ENCODE data around the gene OR52H1. TPM values are rescaled to one million over a fixed set of nuclear protein-coding genes. Genes with fewer than 3 reads are reported as not detected.
"Not testable (repeated sequence)": the region's sequence is repeated elsewhere in the genome, so short reads cannot be mapped to it uniquely, and the experiment has no call there.

Gene OR52H1
- polyA plus RNA-seq (2013, experiment 1 of 2): not detected
- polyA plus RNA-seq (2013, experiment 2 of 2): not detected

DNA sequence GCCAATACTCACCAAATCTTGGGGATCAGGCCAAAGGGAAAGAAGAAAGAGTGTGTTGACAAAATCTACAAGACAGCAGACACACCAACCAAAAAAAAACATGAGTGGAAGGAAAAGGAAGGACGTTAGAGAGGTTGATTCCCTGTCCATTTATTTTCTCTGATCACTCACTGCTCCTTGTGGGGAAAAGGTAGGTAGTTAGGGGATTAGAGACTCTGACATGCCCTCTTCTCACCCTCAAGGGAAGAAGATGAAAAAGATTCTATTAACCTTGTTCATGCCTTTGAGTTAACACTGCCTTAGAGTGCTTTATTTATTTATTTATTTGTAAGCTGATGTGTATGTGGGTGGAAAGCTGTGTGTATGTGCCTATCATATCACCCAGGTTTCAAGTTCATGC lies at the start of gene OR52H1:
Gene OR52H1, minus strand, starts transcription at position 101 of the 400 bp plus-strand sequence. CDS start 3,035 bp downstream, outside the sequence.
- no peaks in the 10 kb centered on the region for H3K36me3 ChIP-seq (ENCODE audit: control insufficient read depth, insufficient read depth, low read length)
- no CpG with 5 or more reads among the region's 1 CpG for WGBS, 2 experiments (ENCODE audit: insufficient coverage in 2 of 2)
- H3K9me3 ChIP-seq (ENCODE audit: control insufficient read depth, low read length): no peaks in the 10 kb centered on the region
- H3K4me3 ChIP-seq (ENCODE audit: extremely low read depth, insufficient read depth, low read length, poor library complexity, severe bottlenecking): no peak within 1 kb of the TSS
- H3K27ac ChIP-seq (ENCODE audit: low read depth, low read length, severe bottlenecking): no peak within 1 kb of the TSS
- H3K4me1 ChIP-seq (ENCODE audit: control insufficient read depth, insufficient read depth, low read length, poor library complexity, severe bottlenecking): peaks cover 3% of the 10 kb centered on the region

DNA sequence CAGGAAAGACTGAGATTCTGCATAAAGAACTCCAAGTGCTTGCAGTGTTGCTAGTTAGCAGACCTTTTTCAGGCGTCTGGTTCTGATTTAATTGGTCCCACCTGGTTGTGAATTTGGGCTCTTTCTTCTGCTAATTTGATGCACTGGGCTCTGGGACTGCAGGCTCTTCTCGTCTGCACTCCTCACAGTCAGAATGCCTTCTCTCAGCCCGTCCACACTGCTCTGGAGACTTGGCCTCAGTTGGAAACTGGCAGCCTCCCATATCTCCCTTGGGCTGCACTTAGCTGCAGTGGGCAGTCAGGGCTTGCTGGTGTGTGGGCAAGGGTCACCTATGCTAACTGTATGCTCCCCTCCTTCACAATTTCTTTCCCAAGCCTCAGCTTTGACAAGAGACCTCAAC lies 49.6 kb upstream of the OR52H1 start:
- no peaks in the 10 kb centered on the region for H3K9me3 ChIP-seq (ENCODE audit: control insufficient read depth, low read length)
- WGBS, 2 experiments (ENCODE audit: insufficient coverage in 2 of 2): 25 to 27% methylated on average over 1 of the region's 3 CpGs
- H3K36me3 ChIP-seq (ENCODE audit: control insufficient read depth, insufficient read depth, low read length): no peaks in the 10 kb centered on the region
- H3K4me3 ChIP-seq (ENCODE audit: extremely low read depth, insufficient read depth, low read length, poor library complexity, severe bottlenecking): no peak overlapping the region
- peaks cover 8% of the 10 kb centered on the region for H3K4me1 ChIP-seq (ENCODE audit: control insufficient read depth, insufficient read depth, low read length, poor library complexity, severe bottlenecking)
- H3K27ac ChIP-seq (ENCODE audit: low read depth, low read length, severe bottlenecking): no peak overlapping the region

DNA sequence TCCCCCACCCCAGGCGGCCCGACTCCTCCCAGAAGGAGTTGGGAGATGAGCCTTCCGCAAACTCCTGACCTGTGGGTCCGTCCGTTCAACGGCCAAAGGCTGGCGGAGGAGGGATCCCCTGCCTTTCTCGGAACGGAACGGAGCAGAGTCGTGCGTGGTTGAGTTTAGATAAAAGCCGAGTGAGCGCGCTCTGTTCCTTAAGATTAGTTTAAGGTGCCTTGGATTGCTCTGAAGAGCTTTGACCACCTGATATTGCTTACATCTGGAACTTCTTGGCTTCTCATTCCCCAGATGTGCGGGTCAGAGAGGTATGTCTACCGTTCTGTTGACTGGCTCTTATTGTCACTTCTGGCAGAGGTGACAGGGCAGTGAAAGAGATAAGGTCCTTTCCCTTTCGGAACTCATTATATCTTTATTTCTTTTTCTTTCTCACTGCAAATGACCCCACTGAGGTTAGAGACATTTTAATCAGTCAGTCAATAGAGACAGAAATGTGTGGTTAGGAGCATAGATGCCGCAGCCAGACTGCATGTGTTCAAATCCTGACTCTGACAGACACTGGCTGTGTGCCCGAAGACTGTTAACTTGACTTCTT lies 48.4 kb upstream of the OR52H1 start, which contains the start of gene TRIM6:
Gene TRIM6, plus strand, starts transcription at position 31 of the 595 bp plus-strand sequence. Its CDS starts 261 bp downstream, at position 292.
- 7 to 13% methylated on average over 10 to 15 of the region's 20 CpGs for WGBS, 2 experiments (ENCODE audit: insufficient coverage in 2 of 2)
- no peak within 1 kb of the TSS for H3K27ac ChIP-seq (ENCODE audit: low read depth, low read length, severe bottlenecking)
- H3K9me3 ChIP-seq (ENCODE audit: control insufficient read depth, low read length): no peaks in the 10 kb centered on the region

DNA sequence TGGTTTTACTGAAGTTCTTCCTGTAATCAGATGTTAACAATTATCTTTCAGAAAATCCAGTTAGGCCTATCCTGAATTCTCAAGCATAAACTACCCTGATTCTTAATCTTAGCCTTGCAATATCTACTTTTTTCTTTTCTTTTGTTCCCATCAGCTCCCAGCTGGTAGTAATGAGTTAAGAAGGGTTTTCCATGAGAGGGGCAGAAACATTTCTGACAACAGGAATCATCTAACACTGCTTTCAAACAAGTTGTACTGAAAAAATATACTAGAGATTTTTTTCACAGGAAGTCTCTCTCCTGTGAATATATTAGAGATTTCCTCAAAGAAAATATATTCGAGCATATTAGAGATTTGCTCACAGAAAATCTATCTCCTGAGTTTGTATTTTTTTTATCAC lies 44.8 kb upstream of the OR52H1 start:
- no peaks in the 10 kb centered on the region for H3K9me3 ChIP-seq (ENCODE audit: control insufficient read depth, low read length)
- H3K4me3 ChIP-seq (ENCODE audit: extremely low read depth, insufficient read depth, low read length, poor library complexity, severe bottlenecking): no peak overlapping the region
- no peak overlapping the region for H3K27ac ChIP-seq (ENCODE audit: low read depth, low read length, severe bottlenecking)
- no CpG with 5 or more reads among the region's 1 CpG for WGBS, 2 experiments (ENCODE audit: insufficient coverage in 2 of 2)
- peaks cover 8% of the 10 kb centered on the region for H3K4me1 ChIP-seq (ENCODE audit: control insufficient read depth, insufficient read depth, low read length, poor library complexity, severe bottlenecking)
- no peaks in the 10 kb centered on the region for H3K36me3 ChIP-seq (ENCODE audit: control insufficient read depth, insufficient read depth, low read length)

More for the DNA sequence above, 48.4 kb upstream of the OR52H1 start, which contains the start of gene TRIM6:
- Histone ChIP-seq H3K4me3 (ENCODE audit: extremely low read depth, insufficient read depth, low read length, poor library complexity, severe bottlenecking) (peak within 1 kb of the TSS; percentile 40), H3K36me3 (ENCODE audit: control insufficient read depth, insufficient read depth, low read length) (no peaks in the 10 kb centered on the region), H3K4me1 (ENCODE audit: control insufficient read depth, insufficient read depth, low read length, poor library complexity, severe bottlenecking) (peaks cover 8% of the 10 kb centered on the region)

GRCh38 chr11:5592615-5593014 lies 44.3 kb upstream of the OR52H1 start:
- Histone ChIP-seq H3K27ac (ENCODE audit: low read depth, low read length, severe bottlenecking) (no peak overlapping the region), H3K4me3 (ENCODE audit: extremely low read depth, insufficient read depth, low read length, poor library complexity, severe bottlenecking) (no peak overlapping the region), H3K4me1 (ENCODE audit: control insufficient read depth, insufficient read depth, low read length, poor library complexity, severe bottlenecking) (peaks cover 6% of the 10 kb centered on the region), H3K9me3 (ENCODE audit: control insufficient read depth, low read length) (no peaks in the 10 kb centered on the region), H3K36me3 (ENCODE audit: control insufficient read depth, insufficient read depth, low read length) (no peaks in the 10 kb centered on the region)
- 85 to 100% methylated on average over 1 to 2 of the region's 5 CpGs for WGBS, 2 experiments (ENCODE audit: insufficient coverage in 2 of 2)

DNA sequence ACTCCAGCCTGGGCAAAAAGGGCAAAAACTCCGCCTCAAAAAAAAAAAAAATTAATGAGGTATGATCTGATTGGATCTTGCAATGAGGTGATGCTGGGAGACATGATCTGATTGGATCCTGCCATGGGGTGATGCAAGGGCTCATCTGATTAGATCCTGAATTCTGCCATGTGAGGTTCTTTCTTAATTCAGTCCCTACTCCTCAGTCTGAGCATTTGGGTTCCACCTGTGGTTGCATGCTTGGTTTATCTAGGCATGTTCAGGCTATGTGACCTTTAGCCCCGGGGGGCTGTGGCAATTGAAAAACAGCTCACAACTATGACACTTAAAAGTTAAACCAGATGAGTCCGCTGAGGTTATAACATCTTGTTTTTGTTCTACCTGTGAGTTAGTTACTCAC lies 43.3 kb upstream of the OR52H1 start:
- Histone ChIP-seq H3K9me3 (ENCODE audit: control insufficient read depth, low read length) (no peaks in the 10 kb centered on the region), H3K4me3 (ENCODE audit: extremely low read depth, insufficient read depth, low read length, poor library complexity, severe bottlenecking) (no peak overlapping the region), H3K4me1 (ENCODE audit: control insufficient read depth, insufficient read depth, low read length, poor library complexity, severe bottlenecking) (no peaks in the 10 kb centered on the region), H3K36me3 (ENCODE audit: control insufficient read depth, insufficient read depth, low read length) (no peaks in the 10 kb centered on the region), H3K27ac (ENCODE audit: low read depth, low read length, severe bottlenecking) (no peak overlapping the region)
- 92 to 100% methylated on average over 3 of the region's 3 CpGs for WGBS, 2 experiments (ENCODE audit: insufficient coverage in 2 of 2)

DNA sequence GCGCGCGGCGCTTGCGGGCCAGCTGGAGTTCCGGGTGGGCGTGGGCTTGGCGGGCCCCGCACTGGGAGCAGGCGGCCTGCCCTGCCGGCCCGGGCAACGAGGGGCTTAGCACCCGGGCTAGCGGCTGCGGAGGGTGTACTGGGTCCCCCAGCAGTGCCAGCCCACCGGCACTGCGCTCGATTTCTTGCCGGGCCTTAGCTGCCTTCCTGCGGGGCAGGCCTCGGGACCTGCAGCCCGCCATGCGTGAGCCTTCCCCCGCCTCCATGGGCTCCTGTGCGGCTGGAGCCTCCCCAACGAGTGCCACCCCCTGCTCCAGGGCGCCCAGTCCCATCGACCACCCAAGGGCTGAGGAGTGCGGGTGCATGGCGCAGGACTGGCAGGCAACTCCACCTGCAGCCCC lies 41.6 kb upstream of the OR52H1 start:
- 95 to 100% methylated on average over 9 to 30 of the region's 31 CpGs for WGBS, 2 experiments (ENCODE audit: insufficient coverage in 2 of 2)
- H3K4me1 ChIP-seq (ENCODE audit: control insufficient read depth, insufficient read depth, low read length, poor library complexity, severe bottlenecking); H3K9me3 ChIP-seq (ENCODE audit: control insufficient read depth, low read length); H3K36me3 ChIP-seq (ENCODE audit: control insufficient read depth, insufficient read depth, low read length); H3K4me3 ChIP-seq (ENCODE audit: extremely low read depth, insufficient read depth, low read length, poor library complexity, severe bottlenecking); H3K27ac ChIP-seq (ENCODE audit: low read depth, low read length, severe bottlenecking): not testable (repeated sequence)

DNA sequence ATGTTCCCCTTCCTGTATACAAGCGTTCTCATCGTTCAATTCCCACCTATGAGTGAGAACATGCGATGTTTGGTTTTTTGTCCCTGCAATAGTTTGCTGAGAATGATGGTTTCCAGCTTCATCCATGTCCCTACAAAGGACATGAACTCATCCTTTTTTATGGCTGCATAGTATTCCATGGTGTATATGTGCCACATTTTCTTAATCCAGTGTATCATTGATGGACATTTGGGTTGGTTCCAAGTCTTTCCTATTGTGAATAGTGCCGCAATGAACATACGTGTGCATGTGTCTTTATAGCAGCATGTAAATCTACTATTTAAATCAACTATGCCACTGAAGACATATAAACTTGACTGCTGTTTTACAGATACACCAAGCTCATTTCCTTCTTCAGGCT lies 36.1 kb upstream of the OR52H1 start:
- H3K4me3 ChIP-seq (ENCODE audit: extremely low read depth, insufficient read depth, low read length, poor library complexity, severe bottlenecking); H3K27ac ChIP-seq (ENCODE audit: low read depth, low read length, severe bottlenecking); H3K36me3 ChIP-seq (ENCODE audit: control insufficient read depth, insufficient read depth, low read length); H3K4me1 ChIP-seq (ENCODE audit: control insufficient read depth, insufficient read depth, low read length, poor library complexity, severe bottlenecking); H3K9me3 ChIP-seq (ENCODE audit: control insufficient read depth, low read length): not testable (repeated sequence)
- WGBS, 2 experiments (ENCODE audit: insufficient coverage in 2 of 2): no CpG with 5 or more reads among the region's 5 CpGs

GRCh38 chr11:5581014-5581413 lies 32.7 kb upstream of the OR52H1 start:
- H3K9me3 ChIP-seq (ENCODE audit: control insufficient read depth, low read length): no peaks in the 10 kb centered on the region
- WGBS, 2 experiments (ENCODE audit: insufficient coverage in 2 of 2): 80 to 97% methylated on average over 1 to 4 of the region's 4 CpGs
- H3K36me3 ChIP-seq (ENCODE audit: control insufficient read depth, insufficient read depth, low read length): no peaks in the 10 kb centered on the region
- no peaks in the 10 kb centered on the region for H3K4me1 ChIP-seq (ENCODE audit: control insufficient read depth, insufficient read depth, low read length, poor library complexity, severe bottlenecking)
- H3K4me3 ChIP-seq (ENCODE audit: extremely low read depth, insufficient read depth, low read length, poor library complexity, severe bottlenecking): no peak overlapping the region
- H3K27ac ChIP-seq (ENCODE audit: low read depth, low read length, severe bottlenecking): no peak overlapping the region

GRCh38 chr11:5580577-5580976 lies 32.2 kb upstream of the OR52H1 start, which contains the start of gene OR52B6:
TSS of gene OR52B6 (plus strand) at chr11:5580877. CDS start at chr11:5580877, 0 bp downstream.
- Histone ChIP-seq H3K9me3 (ENCODE audit: control insufficient read depth, low read length) (no peaks in the 10 kb centered on the region), H3K4me1 (ENCODE audit: control insufficient read depth, insufficient read depth, low read length, poor library complexity, severe bottlenecking) (no peaks in the 10 kb centered on the region), H3K36me3 (ENCODE audit: control insufficient read depth, insufficient read depth, low read length) (no peaks in the 10 kb centered on the region), H3K27ac (ENCODE audit: low read depth, low read length, severe bottlenecking) (no peak within 1 kb of the TSS), H3K4me3 (ENCODE audit: extremely low read depth, insufficient read depth, low read length, poor library complexity, severe bottlenecking) (no peak within 1 kb of the TSS)
- WGBS, 2 experiments (ENCODE audit: insufficient coverage in 2 of 2): 98 to 99% methylated on average over 6 to 8 of the region's 8 CpGs

DNA sequence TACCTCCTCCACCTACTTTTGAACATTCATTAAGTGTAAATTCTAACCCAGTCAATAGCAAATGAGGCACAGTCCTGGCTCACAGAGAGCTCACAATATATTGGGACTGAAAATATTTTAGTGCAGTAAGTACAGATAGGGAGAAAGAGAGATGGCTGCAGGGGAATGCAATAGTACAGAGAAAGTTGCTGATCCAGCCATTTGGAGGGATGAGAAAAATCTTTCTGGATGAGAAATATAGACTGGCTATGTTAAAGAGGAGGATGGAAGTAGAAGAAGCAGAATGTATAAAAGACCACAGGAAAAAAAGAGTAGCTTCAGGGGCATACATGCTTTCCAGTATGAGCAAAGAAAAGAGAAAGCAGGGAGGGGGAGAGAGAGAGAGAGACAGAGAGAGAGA lies 28.8 kb upstream of the OR52H1 start:
- H3K4me1 ChIP-seq (ENCODE audit: control insufficient read depth, insufficient read depth, low read length, poor library complexity, severe bottlenecking): no peaks in the 10 kb centered on the region
- H3K27ac ChIP-seq (ENCODE audit: low read depth, low read length, severe bottlenecking): no peak overlapping the region
- no peaks in the 10 kb centered on the region for H3K9me3 ChIP-seq (ENCODE audit: control insufficient read depth, low read length)

More for the DNA sequence above, 28.8 kb upstream of the OR52H1 start:
- no peaks in the 10 kb centered on the region for H3K36me3 ChIP-seq (ENCODE audit: control insufficient read depth, insufficient read depth, low read length)
- H3K4me3 ChIP-seq (ENCODE audit: extremely low read depth, insufficient read depth, low read length, poor library complexity, severe bottlenecking): no peak overlapping the region
